GM04504 (cell line): ENCODE data around the gene TCHP.

Experiments
- DNase-seq: peaks from one replicate; pipeline ENCODE4 v3.0.0-alpha.2; 2012; ENCODE audit warnings: low read depth

TCHP gene

DNA sequence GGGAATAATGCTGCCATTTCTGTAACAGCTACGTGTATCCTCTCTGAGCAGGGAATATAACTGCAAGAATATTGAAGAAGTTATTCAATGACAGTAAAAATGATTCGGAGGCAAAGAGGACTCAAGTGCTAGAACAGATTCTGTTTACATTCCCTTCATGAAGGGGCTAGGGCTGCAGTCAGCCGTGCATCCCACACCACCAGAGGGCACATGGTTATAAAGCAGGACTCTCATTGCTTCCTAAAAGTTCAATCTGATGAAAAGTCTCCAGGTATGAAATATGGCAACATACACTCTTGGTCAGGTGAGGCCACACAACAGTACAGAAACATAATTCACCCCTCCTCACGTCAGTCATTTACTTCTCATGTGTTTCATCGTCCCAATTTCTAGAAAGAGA is 34.0 kb downstream of the TCHP start:
- DNase-seq = no peak

DNA sequence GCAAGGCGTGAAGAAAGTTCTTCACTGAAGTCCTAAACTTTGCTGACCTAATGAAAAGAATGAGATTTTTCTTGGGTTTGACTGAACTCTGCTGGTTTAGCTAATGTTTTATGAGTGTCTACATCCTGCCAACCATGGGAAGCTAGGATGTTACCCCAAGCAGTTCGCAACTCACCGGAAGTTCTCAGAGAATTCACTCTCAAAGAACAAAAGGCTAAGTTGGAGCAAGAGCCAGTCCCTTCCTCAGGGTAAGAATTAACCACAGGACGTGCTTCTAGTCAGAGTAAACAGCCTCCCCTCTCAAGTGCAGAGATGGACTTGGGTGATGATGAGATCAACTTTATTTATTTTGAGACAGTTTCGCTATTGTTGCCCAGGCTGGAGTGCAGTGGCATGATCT is 37.3 kb downstream of the TCHP start:
- no peak for DNase-seq

DNA sequence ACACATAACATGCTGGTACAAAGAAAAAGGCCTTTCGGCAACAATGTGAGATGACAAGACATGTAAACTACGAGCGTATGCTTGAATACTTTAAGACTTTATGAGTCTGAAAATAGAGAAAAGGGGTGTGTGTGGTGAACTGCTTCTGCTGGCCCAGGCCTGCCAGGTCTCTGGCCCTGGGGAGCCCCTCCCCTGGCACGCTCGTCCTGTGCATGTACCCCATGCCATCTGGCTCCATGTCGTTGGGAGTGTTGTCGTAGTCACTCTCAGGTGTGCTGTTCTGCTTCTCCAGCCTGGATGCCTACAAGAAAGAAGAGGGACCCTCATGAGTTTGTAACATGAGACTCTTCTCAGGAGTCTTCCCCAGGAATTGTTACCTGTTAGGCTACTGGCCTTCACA is 38.9 kb downstream of the TCHP start:
- no peak for DNase-seq

DNA sequence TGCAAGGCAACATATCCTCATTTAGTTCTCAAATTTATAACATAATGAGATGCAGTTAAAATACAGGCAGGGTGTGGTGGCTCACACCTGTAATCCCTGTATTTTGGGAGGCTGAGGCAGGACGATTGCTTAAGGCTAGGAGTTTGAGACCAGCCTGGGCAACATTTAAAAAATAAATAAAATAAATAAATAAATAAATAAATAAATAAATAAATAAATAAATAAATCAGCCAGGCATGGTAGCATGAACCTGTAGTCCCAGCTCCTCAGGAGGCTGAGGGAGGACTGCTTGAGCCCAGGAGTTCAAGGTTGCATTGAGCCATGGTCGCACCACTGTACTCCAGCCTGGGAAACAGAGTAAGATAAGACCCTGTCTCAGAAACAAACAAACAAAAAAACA is 39.4 kb downstream of the TCHP start:
- no peak for DNase-seq

DNA sequence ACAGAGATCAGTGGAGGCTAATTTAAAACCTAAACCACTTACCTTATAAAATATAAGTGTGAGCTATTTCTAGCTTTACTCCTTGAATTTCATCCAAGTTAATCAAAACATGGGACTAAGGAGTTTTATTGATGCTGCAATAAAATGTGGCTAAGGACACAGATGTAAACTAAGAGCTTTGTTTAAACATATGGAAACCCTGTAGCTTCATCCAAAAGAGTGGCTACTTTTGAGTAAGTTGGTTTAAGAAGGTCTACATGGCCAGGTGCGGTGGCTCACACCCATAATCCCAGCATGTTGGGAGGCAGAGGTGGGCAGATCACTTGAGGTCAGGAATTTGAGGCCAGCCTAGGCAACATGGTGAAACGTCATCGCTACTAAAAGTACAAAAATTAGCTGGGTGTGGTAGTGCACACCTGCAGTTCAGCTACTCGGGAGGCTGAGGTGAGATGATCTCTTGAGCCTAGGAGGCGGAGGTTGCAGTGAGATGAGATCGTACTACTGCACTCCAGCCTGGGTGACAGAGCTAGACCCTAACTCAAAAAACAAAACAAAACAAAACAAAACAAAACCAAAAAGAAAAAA is 40.4 kb downstream of the TCHP start:
- no peak for DNase-seq

DNA sequence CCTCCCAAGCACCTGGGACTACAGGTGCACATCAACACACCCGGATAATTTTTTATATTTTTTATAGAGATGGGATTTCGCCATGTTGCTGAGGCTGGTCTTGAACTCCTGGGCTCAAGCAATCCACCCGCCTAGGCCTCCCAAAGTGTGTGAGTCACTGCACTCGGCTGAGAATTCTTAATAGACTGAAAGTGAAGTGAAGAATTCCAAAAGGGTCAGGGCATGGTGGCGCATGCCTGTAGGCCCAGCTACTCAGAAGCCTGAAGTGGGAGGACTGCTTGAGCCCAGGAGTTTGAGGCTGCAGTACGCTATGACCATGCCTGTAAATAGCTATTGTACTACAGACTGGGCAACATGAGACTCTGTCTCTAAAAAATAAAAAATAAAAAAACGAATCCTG is 43.7 kb downstream of the TCHP start:
- DNase-seq = no peak

DNA sequence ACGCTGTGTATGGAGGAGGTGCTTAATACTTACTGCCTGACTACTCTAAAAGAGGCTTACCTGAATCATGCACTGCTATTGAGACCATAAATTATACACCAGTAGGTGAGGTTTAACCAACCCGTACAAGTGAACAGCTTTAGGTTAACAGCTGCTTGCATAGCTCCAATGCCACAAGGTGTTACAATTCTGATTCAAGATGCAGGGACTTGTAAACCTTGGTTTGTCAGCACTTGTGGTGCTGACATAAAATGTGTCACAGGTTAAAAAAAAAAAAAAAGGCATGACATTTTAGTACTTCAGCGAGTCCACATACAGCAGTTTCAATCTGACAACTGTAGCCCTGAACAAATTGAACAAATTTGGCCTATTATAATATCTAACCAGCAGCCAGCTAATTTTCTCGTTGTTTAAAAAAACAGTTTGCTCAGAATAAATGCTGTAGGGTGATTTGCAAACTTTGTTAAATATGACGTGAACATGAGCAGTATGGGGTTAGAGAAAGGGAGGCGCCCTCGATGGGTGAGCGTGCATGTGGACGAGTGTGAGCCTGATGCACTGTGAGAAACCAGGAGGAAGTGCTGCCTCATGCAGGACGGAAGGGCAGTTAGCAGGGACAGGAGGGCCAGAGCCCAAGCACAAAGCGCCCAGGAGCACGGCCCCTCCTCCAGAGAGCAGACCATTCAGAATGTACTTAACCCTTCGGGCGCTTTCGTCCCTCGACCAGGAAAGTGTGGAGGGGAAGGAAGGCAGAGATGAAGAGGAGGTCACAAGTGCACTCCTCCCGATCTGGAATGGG is 44.7 kb downstream of the TCHP start:
- no peak for DNase-seq

DNA sequence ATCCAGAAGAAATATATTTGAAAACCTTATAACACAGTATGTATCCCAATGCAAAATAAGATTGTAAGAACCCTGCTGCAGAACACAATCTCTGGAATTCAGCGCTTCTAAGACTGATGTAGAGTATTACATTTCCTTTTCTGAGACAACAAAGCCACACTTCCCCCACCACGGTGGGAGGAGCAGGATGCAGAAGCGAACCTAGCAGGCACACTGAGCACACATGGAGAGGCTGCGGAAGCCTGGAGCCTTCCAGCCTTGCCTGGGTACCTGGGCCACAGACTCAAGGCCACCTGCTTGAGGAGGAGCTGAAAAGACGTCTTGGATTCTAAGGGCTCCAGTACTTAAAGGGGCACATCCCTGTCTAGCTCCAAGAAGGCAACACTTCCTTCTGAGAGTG is 46.4 kb downstream of the TCHP start:
- no peak for DNase-seq

DNA sequence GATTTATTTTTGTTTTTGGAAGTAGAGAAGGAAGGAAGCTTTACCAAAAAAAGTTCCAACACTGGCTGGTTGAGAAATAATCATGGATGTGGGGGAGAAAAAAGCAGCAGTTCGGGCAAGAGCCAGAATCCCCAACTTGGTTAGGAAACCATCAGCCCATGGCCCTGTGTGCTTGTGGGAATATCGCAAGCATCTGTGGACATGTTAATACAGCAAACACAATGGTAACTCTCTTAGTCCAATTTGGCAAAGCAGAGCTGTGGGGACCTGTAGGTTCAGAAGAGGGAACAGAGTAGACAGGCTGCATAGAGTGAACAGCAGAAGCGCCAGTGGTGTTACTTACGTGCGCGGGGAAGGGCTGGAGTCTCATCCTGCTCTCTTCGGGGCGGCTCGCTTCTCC is 46.8 kb downstream of the TCHP start:
- no peak for DNase-seq

DNA sequence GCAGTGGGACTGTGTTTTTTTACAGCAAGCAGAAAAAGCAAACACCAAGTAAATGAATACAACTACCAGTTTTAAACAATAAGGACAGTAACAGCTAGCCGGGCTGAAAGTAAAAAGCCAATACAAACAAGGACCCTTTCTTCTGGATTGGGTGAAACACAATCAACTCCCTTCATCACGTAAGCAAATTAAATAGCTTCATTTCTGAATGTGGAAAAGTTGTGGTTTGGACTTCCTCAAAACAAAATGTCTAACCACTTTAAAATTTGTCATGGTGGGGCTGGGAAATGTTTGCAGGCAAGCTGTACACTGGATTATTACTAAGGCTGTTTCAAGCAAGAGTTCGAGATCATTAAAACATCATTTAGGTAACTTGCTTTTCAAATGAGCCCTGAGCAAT is 47.4 kb downstream of the TCHP start:
- DNase-seq = peak; percentile 73

DNA sequence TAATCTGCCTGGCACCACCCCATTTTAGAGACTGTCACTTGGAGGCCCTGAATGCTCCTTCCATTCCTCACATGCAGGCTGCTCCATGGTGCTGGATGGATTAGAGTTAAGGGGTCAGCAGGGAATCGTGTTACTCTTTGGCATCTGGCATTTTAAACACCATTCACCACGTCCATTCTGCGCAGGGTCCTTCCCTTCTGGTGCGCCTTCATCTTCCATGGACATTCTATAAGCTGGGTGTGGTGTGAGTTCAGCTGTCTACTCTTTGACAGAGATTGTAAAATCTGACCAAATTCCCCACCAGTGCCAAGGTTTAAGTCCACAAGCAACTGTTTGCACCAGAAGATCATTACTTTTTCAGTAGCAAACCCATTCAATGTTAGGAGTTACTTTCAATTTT is 48.3 kb downstream of the TCHP start:
- DNase-seq = no peak

DNA sequence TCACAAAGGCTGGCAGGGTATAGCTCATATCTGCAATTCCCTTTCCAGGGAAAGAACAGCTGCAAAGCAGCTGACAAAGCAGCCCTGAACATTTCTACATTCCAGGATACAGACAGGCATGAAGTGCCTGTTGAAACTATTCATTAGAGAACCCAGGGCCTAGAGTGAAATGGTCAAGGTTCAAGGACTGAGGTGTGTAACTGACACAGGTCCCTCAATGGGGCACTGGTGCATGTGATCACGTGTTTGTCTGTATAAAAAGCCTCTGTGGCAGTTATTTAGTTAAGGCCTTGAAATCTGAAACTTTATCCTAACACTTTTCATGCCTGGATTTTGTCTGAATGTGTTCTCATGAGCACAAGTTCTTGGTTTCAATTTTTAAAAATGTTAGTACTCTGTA is 49.0 kb downstream of the TCHP start:
- DNase-seq = peak; percentile 35

DNA sequence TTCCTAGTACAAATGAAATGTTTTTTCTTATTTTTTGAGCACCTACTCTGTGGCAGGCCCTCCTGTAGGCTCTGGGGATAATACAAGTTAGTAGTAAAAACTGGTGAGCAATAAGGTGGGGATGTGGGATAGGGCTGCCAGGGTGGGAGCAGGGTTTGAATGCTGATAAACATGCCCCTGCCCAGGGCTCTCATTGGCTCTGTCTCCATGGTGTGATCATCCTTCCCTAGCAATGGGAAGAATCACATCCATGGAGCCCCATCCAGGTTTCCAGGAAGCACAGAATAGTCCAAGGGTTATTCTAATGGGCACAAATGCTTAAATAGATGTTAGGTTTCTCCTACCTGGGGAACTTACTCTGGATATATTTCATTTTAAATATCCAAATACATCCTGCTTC is 50.6 kb downstream of the TCHP start:
- no peak for DNase-seq

DNA sequence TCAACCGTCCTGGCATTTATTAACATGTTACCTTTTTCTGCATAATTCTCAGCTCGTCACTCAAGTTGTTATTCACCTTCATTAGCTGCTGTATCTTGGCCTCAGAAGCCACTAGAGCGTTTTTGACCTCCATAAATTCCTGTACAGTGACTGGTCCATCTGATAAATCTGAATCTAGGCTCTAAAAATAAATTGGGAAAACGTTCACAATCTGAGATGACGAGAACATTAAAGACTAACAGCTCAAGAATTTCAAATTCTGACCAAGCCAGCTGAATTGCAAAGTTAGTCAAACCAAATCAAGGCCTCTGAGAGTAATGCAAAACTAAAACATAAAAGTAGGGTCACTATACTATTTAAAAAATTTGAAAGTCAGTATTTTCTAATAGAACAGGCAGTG is 51.1 kb downstream of the TCHP start:
- peak; percentile 64 for DNase-seq

DNA sequence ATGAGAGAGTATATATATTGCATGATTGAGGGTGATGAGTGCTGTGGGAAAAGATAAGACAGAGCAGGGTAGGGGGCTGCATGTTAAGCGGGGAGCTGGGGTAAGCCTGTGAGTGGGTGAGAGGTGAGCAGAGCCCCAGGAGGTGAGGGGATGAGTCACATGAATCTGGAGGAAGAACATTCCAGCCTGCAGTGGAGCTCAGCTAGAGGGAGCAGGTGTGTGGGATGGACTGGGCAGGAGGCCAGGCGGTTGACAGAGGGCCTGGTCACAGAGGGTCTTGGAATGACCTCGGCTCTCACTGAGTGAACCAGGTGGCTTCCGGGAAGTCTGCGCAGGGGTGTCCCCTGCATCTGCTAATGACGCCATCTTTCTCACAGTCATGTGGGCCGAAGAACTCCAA is 51.7 kb downstream of the TCHP start:
- no peak for DNase-seq

DNA sequence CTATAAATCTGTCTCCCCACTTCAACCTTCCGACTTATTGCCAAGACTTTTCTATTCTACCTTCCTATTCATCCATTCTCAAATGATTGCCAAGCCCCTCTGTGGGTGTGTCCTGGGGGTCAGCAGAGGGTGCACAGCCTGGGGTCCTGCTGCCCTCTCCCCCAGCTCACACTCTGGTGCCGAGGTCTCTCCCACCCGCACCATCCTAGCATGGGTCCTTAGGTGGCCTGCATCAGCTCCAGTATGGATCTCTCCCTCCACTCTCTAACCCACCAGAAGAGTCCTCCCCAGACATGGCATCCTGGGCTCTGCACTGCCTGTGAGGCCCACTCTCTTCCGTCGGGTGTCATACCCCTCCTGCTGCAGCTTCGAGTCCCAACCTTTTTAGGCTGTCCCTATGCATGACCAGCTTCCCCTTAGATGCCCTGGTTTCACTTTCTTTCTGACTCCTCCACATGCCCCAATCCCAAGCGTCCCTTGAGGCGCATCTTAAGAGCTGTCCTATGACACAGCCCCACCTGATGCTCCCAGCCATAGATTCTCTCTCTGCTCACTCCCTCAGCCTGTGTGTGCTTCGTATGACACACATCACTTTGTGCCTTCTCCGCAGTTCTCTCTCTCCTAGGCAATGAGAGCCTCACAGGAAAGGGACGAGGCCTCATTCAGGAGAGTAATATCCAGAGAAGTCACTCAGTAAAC is 52.2 kb downstream of the TCHP start:
- no peak for DNase-seq

DNA sequence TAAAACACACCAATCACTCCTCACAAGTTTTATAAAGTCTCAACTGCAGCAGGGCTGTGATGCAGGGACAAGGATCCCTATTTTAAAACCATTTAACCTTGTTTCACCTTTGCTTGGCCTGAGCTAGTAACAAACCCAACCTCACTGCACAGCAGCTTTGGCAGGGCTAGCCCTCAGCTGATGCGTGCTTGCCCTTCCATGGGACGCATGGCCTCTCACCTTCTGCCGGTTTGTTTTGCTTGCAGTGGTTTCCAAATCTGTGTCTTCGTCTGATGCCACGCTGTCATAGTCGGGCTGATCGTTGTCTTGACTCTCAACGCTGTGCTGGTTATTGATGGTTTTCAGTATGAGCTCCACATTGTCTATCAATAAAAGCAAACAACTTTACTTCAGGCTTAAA is 52.8 kb downstream of the TCHP start:
- DNase-seq = no peak

DNA sequence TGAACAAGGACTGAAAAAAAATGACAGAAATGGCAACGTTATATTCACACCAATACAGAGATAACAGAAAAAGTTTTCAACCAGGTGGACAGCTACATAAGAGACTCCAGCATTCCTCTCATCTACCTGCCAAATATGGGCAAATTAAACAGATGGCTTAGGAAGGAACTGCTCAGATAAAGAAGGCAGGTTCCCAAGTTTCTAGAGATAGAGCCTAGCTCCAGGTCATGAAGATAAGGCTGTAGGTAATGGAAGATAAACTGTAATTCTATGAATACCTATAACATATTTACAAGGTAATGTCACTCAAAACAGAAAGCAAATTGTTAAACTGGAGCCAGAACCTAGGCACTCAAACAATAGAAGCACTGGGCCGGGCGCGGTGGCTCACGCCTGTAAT is 53.6 kb downstream of the TCHP start:
- DNase-seq = no peak

DNA sequence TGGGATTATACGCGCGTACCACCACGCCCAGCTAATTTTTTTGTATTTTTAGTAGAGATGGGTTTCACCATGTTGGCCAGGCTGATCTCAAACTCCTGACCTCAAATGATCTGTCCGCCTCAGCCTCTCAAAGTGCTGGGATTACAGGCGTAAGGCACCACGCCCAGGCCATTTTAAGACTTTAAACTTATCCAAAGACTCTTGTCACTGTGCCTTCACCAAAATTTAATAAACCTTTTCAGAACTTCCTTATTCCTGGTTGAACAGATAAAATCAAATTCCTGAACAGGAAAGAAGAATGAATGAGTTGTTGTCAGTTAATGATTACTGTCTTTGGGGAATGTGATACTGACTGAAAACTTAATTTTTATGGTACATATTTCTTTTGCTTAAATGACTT is 58.3 kb downstream of the TCHP start:
- no peak for DNase-seq

DNA sequence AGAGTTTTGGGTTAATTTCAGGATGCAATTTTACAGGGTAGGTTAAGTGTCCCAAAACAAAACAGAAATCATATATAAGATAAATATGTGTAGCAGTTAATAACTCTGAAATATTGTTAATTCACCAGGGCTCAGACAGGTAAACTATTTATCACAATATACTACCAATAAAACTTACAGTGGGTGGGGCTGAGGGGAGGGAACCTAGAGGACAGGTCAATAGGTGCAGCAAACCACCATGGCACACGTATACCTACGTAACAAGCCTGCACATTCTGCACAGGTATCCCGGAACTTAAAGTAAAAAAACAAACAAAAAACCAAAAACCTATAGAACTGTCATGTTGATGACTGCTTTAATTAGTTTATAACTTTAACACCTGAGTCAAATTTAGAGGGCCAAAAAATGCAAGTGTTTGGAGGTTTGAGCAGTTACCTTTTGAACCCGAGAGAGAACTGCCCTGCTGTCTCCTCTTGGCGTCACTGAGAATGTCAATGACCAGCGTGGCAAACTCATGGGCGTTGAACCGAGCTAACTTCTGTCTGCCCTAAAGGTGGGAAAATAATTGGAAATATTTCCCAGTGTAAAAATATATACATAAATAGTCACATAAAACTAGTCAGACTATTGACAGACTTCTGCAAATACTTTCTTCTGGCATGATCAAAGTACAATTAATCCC is 59.5 kb downstream of the TCHP start:
- no peak for DNase-seq

DNA sequence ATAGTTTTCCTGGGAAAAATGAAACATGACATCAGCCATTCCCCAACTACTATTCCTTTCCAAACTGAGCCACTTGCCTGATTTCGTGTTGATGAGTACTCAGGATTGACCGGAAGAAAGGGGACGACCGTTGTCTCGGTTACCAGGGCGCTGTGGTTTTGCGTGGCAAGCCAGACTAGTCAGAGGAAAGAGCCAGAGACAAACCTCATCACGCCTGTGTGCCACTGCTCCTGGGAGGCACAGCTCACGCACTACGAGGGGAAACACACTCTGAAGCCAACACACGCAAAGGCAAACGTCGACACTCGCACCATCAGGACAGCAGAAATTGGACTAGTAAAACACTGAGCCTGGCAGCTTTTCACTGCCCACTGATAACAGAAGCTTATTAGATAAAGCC is 61.1 kb downstream of the TCHP start:
- no peak for DNase-seq

DNA sequence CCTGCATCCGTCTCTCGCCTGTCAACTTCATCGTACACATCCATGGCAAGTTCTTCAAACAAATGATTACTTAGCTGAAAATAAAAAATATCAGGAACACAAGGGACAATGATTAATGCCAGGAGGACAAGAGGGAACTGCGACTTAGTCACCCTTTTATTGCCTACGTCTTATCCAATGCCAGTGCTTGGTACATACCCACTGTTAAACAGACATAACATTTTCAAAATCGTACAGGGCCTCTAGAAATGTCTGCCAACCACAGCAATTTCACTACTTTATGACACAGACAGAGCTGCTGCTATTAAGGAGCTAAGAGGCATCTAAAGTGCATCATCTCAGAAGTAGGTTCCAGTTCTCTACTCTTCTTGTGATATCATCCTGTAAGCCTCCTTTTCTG is 61.5 kb downstream of the TCHP start:
- DNase-seq = no peak

DNA sequence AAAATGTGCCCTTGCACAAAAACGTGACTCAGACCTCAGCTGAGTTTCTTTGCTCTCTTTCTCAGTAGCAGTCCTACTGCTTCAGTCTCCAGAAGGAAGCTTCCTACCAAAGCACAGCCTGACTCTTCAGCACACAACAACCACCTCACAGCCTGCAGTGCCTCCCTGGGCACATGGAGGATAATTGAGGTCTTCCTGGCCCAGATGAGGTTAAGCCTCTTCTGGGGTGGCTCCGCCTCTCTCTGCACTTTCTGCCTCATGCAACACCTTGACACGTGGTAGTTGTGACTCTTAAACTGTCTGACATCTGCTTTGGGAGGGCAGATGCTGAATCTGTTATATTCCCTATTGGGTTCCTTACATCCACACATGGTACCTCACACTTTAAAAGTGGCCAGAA is 62.3 kb downstream of the TCHP start:
- DNase-seq = no peak
